ENCODE results near the gene CYP24A1. TPM values are rescaled to one million over a fixed set of nuclear protein-coding genes. Genes with fewer than 3 reads are reported as not detected.

The CYP24A1 gene
- total RNA-seq, 1 donor from 2014 or later, result not detected

- H3K9me3 Mint-ChIP-seq, result no peaks in the 10 kb centered on the region
Observed at GRCh38 chr20:54156522-54156921, 17.3 kb downstream of the CYP24A1 start.

GRCh38 chr20:54155736-54156317 lies 18.0 kb downstream of the CYP24A1 start:
- Mint-ChIP-seq H3K27ac (no peak overlapping the region), H3K9me3 (no peaks in the 10 kb centered on the region), H3K27me3 (ENCODE audit: low read depth) (peaks cover 10% of the 10 kb centered on the region), H3K36me3 (ENCODE audit: low read depth) (no peaks in the 10 kb centered on the region), H3K4me3 (ENCODE audit: low read depth) (no peak overlapping the region), H3K4me1 (ENCODE audit: low read depth) (no peaks in the 10 kb centered on the region)
- no peak for DNase-seq (ENCODE audit: low spot score)
- intact Hi-C loops (cut with micrococcal nuclease), result no loop called here

More at GRCh38 chr20:54156522-54156921, 17.3 kb downstream of the CYP24A1 start:
- Mint-ChIP-seq H3K36me3 (ENCODE audit: low read depth) (no peaks in the 10 kb centered on the region), H3K4me1 (ENCODE audit: low read depth) (no peaks in the 10 kb centered on the region), H3K27ac (no peak overlapping the region), H3K4me3 (ENCODE audit: low read depth) (no peak overlapping the region), H3K27me3 (ENCODE audit: low read depth) (peaks cover 15% of the 10 kb centered on the region)
- intact Hi-C loops (cut with micrococcal nuclease), result no loop called here
- no peak for DNase-seq (ENCODE audit: low spot score)

GRCh38 chr20:54154439-54154838 lies 19.3 kb downstream of the CYP24A1 start:
- Mint-ChIP-seq H3K27ac (no peak overlapping the region), H3K36me3 (ENCODE audit: low read depth) (no peaks in the 10 kb centered on the region), H3K4me3 (ENCODE audit: low read depth) (no peak overlapping the region), H3K9me3 (no peaks in the 10 kb centered on the region), H3K27me3 (ENCODE audit: low read depth) (peaks cover 9% of the 10 kb centered on the region), H3K4me1 (ENCODE audit: low read depth) (no peaks in the 10 kb centered on the region)
- DNase-seq (ENCODE audit: low spot score), result no peak
- intact Hi-C loops (cut with micrococcal nuclease), result no loop called here

GRCh38 chr20:54153847-54154246 lies 19.9 kb downstream of the CYP24A1 start:
- no peaks in the 10 kb centered on the region for H3K4me1 Mint-ChIP-seq (ENCODE audit: low read depth)
- H3K27ac Mint-ChIP-seq, result no peak overlapping the region
- no peaks in the 10 kb centered on the region for H3K9me3 Mint-ChIP-seq
- no peak for DNase-seq (ENCODE audit: low spot score)
- no peak overlapping the region for H3K4me3 Mint-ChIP-seq (ENCODE audit: low read depth)
- H3K36me3 Mint-ChIP-seq (ENCODE audit: low read depth), result no peaks in the 10 kb centered on the region
- peaks cover 9% of the 10 kb centered on the region for H3K27me3 Mint-ChIP-seq (ENCODE audit: low read depth)
- intact Hi-C loops (cut with micrococcal nuclease), result no loop called here

- intact Hi-C loops (cut with micrococcal nuclease), result no loop called here
- DNase-seq (ENCODE audit: low spot score), result no peak
Observed at GRCh38 chr20:54153041-54153327, 20.8 kb downstream of the CYP24A1 start.

GRCh38 chr20:54152227-54153040 lies 21.4 kb downstream of the CYP24A1 start:
- Mint-ChIP-seq H3K9me3 (no peaks in the 10 kb centered on the region), H3K27ac (no peak overlapping the region), H3K4me3 (ENCODE audit: low read depth) (no peak overlapping the region), H3K4me1 (ENCODE audit: low read depth) (no peaks in the 10 kb centered on the region), H3K27me3 (ENCODE audit: low read depth) (peaks cover 8% of the 10 kb centered on the region), H3K36me3 (ENCODE audit: low read depth) (no peaks in the 10 kb centered on the region)
- intact Hi-C loops (cut with micrococcal nuclease), result no loop called here
- DNase-seq (ENCODE audit: low spot score), result no peak

More at GRCh38 chr20:54153041-54153327, 20.8 kb downstream of the CYP24A1 start:
- Mint-ChIP-seq H3K27ac (no peak overlapping the region), H3K4me1 (ENCODE audit: low read depth) (no peaks in the 10 kb centered on the region), H3K9me3 (no peaks in the 10 kb centered on the region), H3K4me3 (ENCODE audit: low read depth) (no peak overlapping the region), H3K36me3 (ENCODE audit: low read depth) (no peaks in the 10 kb centered on the region), H3K27me3 (ENCODE audit: low read depth) (peaks cover 9% of the 10 kb centered on the region)

- peaks cover 5% of the 10 kb centered on the region for H3K27me3 Mint-ChIP-seq (ENCODE audit: low read depth)
- intact Hi-C loops (cut with micrococcal nuclease), result no loop called here
- H3K27ac Mint-ChIP-seq, result no peak overlapping the region
- no peaks in the 10 kb centered on the region for H3K9me3 Mint-ChIP-seq
- no peak for DNase-seq (ENCODE audit: low spot score)
- H3K36me3 Mint-ChIP-seq (ENCODE audit: low read depth), result no peaks in the 10 kb centered on the region
- H3K4me1 Mint-ChIP-seq (ENCODE audit: low read depth), result no peaks in the 10 kb centered on the region
- H3K4me3 Mint-ChIP-seq (ENCODE audit: low read depth), result no peak overlapping the region
Observed at GRCh38 chr20:54151511-54152226, 22.1 kb downstream of the CYP24A1 start.

- Mint-ChIP-seq H3K9me3 (no peaks in the 10 kb centered on the region), H3K4me3 (ENCODE audit: low read depth) (no peak overlapping the region), H3K4me1 (ENCODE audit: low read depth) (no peaks in the 10 kb centered on the region), H3K27ac (no peak overlapping the region), H3K27me3 (ENCODE audit: low read depth) (peaks cover 9% of the 10 kb centered on the region), H3K36me3 (ENCODE audit: low read depth) (no peaks in the 10 kb centered on the region)
- intact Hi-C loops (cut with micrococcal nuclease), result no loop called here
- DNase-seq (ENCODE audit: low spot score), result no peak
Observed at GRCh38 chr20:54151075-54151439, 22.7 kb downstream of the CYP24A1 start.

GRCh38 chr20:54149765-54150264 lies 24.0 kb downstream of the CYP24A1 start:
- Mint-ChIP-seq H3K27me3 (ENCODE audit: low read depth) (peaks cover 9% of the 10 kb centered on the region), H3K4me1 (ENCODE audit: low read depth) (no peaks in the 10 kb centered on the region), H3K27ac (no peak overlapping the region), H3K4me3 (ENCODE audit: low read depth) (no peak overlapping the region), H3K9me3 (no peaks in the 10 kb centered on the region), H3K36me3 (ENCODE audit: low read depth) (no peaks in the 10 kb centered on the region)
- no peak for DNase-seq (ENCODE audit: low spot score)
- intact Hi-C loops (cut with micrococcal nuclease), result no loop called here

GRCh38 chr20:54148947-54149764 lies 24.6 kb downstream of the CYP24A1 start:
- Mint-ChIP-seq H3K4me3 (ENCODE audit: low read depth) (no peak overlapping the region), H3K9me3 (no peaks in the 10 kb centered on the region), H3K36me3 (ENCODE audit: low read depth) (no peaks in the 10 kb centered on the region), H3K27ac (no peak overlapping the region), H3K27me3 (ENCODE audit: low read depth) (peaks cover 9% of the 10 kb centered on the region), H3K4me1 (ENCODE audit: low read depth) (no peaks in the 10 kb centered on the region)
- no peak for DNase-seq (ENCODE audit: low spot score)
- intact Hi-C loops (cut with micrococcal nuclease), result no loop called here

GRCh38 chr20:54146672-54147071 lies 27.1 kb downstream of the CYP24A1 start:
- H3K36me3 Mint-ChIP-seq (ENCODE audit: low read depth), result no peaks in the 10 kb centered on the region
- H3K9me3 Mint-ChIP-seq, result no peaks in the 10 kb centered on the region
- no peaks in the 10 kb centered on the region for H3K4me1 Mint-ChIP-seq (ENCODE audit: low read depth)
- H3K27me3 Mint-ChIP-seq (ENCODE audit: low read depth), result peaks cover 10% of the 10 kb centered on the region
- no peak overlapping the region for H3K27ac Mint-ChIP-seq
- intact Hi-C loops (cut with micrococcal nuclease), result no loop called here
- H3K4me3 Mint-ChIP-seq (ENCODE audit: low read depth), result no peak overlapping the region
- no peak for DNase-seq (ENCODE audit: low spot score)

- Mint-ChIP-seq H3K27me3 (ENCODE audit: low read depth) (peaks cover 11% of the 10 kb centered on the region), H3K4me3 (ENCODE audit: low read depth) (no peak overlapping the region), H3K9me3 (no peaks in the 10 kb centered on the region), H3K27ac (no peak overlapping the region), H3K36me3 (ENCODE audit: low read depth) (no peaks in the 10 kb centered on the region), H3K4me1 (ENCODE audit: low read depth) (no peaks in the 10 kb centered on the region)
- DNase-seq (ENCODE audit: low spot score), result no peak
- intact Hi-C loops (cut with micrococcal nuclease), result no loop called here
Observed at GRCh38 chr20:54144847-54145414, 28.9 kb downstream of the CYP24A1 start.

Measured in activated T-helper 2 cell treated with anti-CD3 and anti-CD28 coated beads, Interferon-gamma antibody, Interleukin-2, Interleukin-4, amounts not matched to agents 10 μg/mL and 5 μg/mL and 100 μg/mL, durations not matched to agents 14 hours and 24 hours and 36 hours (primary cell).